GM19025 (cell line): ENCODE measurements around the gene XBP1.
"Not testable (repeated sequence)": the region's sequence is repeated elsewhere in the genome, so short reads cannot be mapped to it uniquely, and the experiment has no call there.

Source experiments
- ATAC-seq: cut with Tn5 transposase; IDR thresholded peaks from one replicate; pipeline ENCODE4 v1.9.1; 2021; ENCODE audit warnings: mild to moderate bottlenecking, low read depth, moderate library complexity; ENCODE audit not compliant: unreplicated experiment

Gene XBP1

GRCh38 chr22:28819253-28820096 is 19.1 kb upstream of the XBP1 start:
- ATAC-seq: no peak

- ATAC-seq: no peak
Observed at GRCh38 chr22:28817919-28818859, 17.8 kb upstream of the XBP1 start.

GRCh38 chr22:28817064-28817463 is 16.7 kb upstream of the XBP1 start:
- no peak for ATAC-seq

- no peak for ATAC-seq
Observed at GRCh38 chr22:28815729-28816128, 15.4 kb upstream of the XBP1 start.

- ATAC-seq: no peak
Observed at GRCh38 chr22:28815111-28815510, 14.7 kb upstream of the XBP1 start.

GRCh38 chr22:28813772-28814518 is 13.6 kb upstream of the XBP1 start:
- ATAC-seq: no peak

- ATAC-seq: no peak
Observed at GRCh38 chr22:28812516-28812915, 12.1 kb upstream of the XBP1 start.

- ATAC-seq: no peak
Observed at GRCh38 chr22:28810821-28811491, 10.6 kb upstream of the XBP1 start.

GRCh38 chr22:28808716-28809355 is 8.5 kb upstream of the XBP1 start:
- no peak for ATAC-seq

GRCh38 chr22:28805426-28805825 is 5.1 kb upstream of the XBP1 start:
- ATAC-seq: not testable (repeated sequence)

- no peak for ATAC-seq
Observed at GRCh38 chr22:28802595-28803123, 2.3 kb upstream of the XBP1 start.

- ATAC-seq: no peak
Observed at GRCh38 chr22:28801845-28802594, 1.7 kb upstream of the XBP1 start.

- peak; percentile 27 for ATAC-seq
Observed at GRCh38 chr22:28799606-28800307, 612 bp downstream of the XBP1 start.

GRCh38 chr22:28798810-28799605 is 1.4 kb downstream of the XBP1 start:
- no peak for ATAC-seq

- ATAC-seq: no peak
Observed at GRCh38 chr22:28795932-28796856, 4.2 kb downstream of the XBP1 start.

GRCh38 chr22:28795071-28795693 is 5.2 kb downstream of the XBP1 start:
- no peak for ATAC-seq
